ENCODE data around the gene DBR1. TPM values are rescaled to one million over a fixed set of nuclear protein-coding genes. Genes with fewer than 3 reads are reported as not detected.

Gene DBR1
- total and polyA plus RNA-seq, 2 of the 4 experiments (the other 2 are of a cell fraction), result 7.6 to 12.5 TPM

DNA sequence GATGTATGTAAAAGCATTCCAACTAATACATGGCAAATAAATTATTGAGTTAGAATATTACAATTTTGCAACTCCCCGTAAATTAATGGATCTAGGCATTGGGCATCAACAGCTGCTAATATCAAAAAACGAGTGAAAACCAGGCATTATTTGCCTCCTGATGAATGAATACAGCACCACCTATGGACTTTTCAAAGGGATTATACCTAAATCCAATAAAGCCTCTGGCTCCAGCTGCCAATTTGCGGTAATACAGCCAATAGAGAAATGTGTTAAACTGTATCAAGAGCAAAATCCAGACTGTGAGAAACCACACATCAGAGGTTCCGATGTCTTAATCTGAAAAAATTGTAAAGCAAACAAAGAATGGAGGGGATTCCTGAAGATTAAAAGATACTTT lies 26.2 kb downstream of the DBR1 start:
- Histone ChIP-seq H3K36me3 (ENCODE audit: control insufficient read depth, insufficient read depth, low read length) (no peaks in the 10 kb centered on the region), H3K4me1 (ENCODE audit: control insufficient read depth, insufficient read depth, low read length) (no peaks in the 10 kb centered on the region), H4K20me1 (ENCODE audit: insufficient read depth, low read length) (no peaks in the 10 kb centered on the region), H3K27me3 (ENCODE audit: control insufficient read depth, insufficient read depth, low read length) (peaks cover 1% of the 10 kb centered on the region; the same call in 1 of the 2 replicates), H3K14ac (replicated peaks; ENCODE audit: low read depth, low read length) (no peak overlapping the region), H3K4me2 (ENCODE audit: low read depth, low read length) (no peak overlapping the region), H3K27ac (ENCODE audit: insufficient read depth, low read length) (no peak overlapping the region), H2BK5ac (ENCODE audit: low read depth, low read length, poor library complexity, severe bottlenecking) (no peak overlapping the region), H4K8ac (ENCODE audit: low read depth in 2 of 2, low read length in 2 of 2) (no peak overlapping the region), H3K18ac (ENCODE audit: low read depth, low read length) (no peak overlapping the region), H4K91ac (ENCODE audit: insufficient read depth, low read depth, low read length) (no peak overlapping the region), H3K9me3 (ENCODE audit: control insufficient read depth, insufficient read depth, low read length) (no peaks in the 10 kb centered on the region), H2AFZ (replicated peaks; ENCODE audit: low read length, poor library complexity) (no peak overlapping the region), H3K56ac (ENCODE audit: extremely low read depth, insufficient read depth, low read length) (no peak overlapping the region), H3K9ac (ENCODE audit: low read depth, low read length) (no peak overlapping the region), H2AK9ac (replicated peaks; ENCODE audit: low read depth, low read length, poor library complexity) (no peak overlapping the region), H3K79me1 (ENCODE audit: low read depth in 1 of 2, low read length in 2 of 2) (no peaks in the 10 kb centered on the region), H3K4ac (ENCODE audit: low read depth, low read length) (no peak overlapping the region), H2BK120ac (ENCODE audit: low read depth, low read length) (no peak overlapping the region), H2AK5ac (ENCODE audit: low read depth, low read length) (no peak overlapping the region), H3K9me1 (ENCODE audit: insufficient read depth, low read length) (no peaks in the 10 kb centered on the region), H3K4me3 (ENCODE audit: insufficient read depth, low read depth, low read length) (no peak overlapping the region), H2BK20ac (ENCODE audit: low read depth, low read length) (no peak overlapping the region), H4K5ac (ENCODE audit: low read depth, low read length) (no peak overlapping the region), H3K23ac (ENCODE audit: low read depth, low read length) (no peak overlapping the region), H2BK15ac (ENCODE audit: low read depth, low read length) (no peak overlapping the region)
- DNase-seq (no peak), ATAC-seq (ENCODE audit: low read depth) (no peak)
- in situ Hi-C loops (cut with MboI; ENCODE audit: low sequenced_read_pairs), result no loop called here
- dilution Hi-C loops (cut with HindIII; ENCODE audit: low sequenced_read_pairs, unreplicated experiment), result no loop called here
- intact Hi-C loops (cut with micrococcal nuclease), result no loop called here
- WGBS, 2 experiments (ENCODE audit: extremely low coverage in 2 of 2, insufficient read length in 1 of 2), result no CpG with 5 or more reads among the region's 4 CpGs
- POLR2A ChIA-PET (ENCODE audit: unreplicated experiment), result interaction anchor here (0.7 kb wide), 1 partner anchor 79 kb away, joined by 11 read pairs; no protein-coding TSS in a partner anchor
- no TSS peak for BruUV-seq (replicated peaks)
- TF ChIP-seq MAFK (IDR thresholded peaks at IDR 0.05; ENCODE audit: low read depth, low read length) (no peak), NFE2L2 (IDR thresholded peaks at IDR 0.05; ENCODE audit: low read depth, low read length) (no peak), SMC3 (IDR thresholded peaks at IDR 0.05; ENCODE audit: low read depth, low read length) (no peak), RFX5 (IDR thresholded peaks at IDR 0.05; ENCODE audit: low read depth, low read length) (no peak), POLR2A (IDR thresholded peaks at IDR 0.05; ENCODE audit: low read depth, low read length) (no peak), BHLHE40 (IDR thresholded peaks at IDR 0.05; ENCODE audit: low read depth, low read length) (no peak), FOS (IDR thresholded peaks at IDR 0.05; ENCODE audit: low read depth, low read length) (no peak), MAZ (IDR thresholded peaks at IDR 0.05; ENCODE audit: borderline replicate concordance, low read depth, low read length) (no peak), MXI1 (IDR thresholded peaks at IDR 0.05; ENCODE audit: borderline replicate concordance, low read depth, low read length) (no peak), RCOR1 (IDR thresholded peaks at IDR 0.05; ENCODE audit: insufficient replicate concordance, low read length) (no peak)
- TF ChIP-seq, protein P1, sequence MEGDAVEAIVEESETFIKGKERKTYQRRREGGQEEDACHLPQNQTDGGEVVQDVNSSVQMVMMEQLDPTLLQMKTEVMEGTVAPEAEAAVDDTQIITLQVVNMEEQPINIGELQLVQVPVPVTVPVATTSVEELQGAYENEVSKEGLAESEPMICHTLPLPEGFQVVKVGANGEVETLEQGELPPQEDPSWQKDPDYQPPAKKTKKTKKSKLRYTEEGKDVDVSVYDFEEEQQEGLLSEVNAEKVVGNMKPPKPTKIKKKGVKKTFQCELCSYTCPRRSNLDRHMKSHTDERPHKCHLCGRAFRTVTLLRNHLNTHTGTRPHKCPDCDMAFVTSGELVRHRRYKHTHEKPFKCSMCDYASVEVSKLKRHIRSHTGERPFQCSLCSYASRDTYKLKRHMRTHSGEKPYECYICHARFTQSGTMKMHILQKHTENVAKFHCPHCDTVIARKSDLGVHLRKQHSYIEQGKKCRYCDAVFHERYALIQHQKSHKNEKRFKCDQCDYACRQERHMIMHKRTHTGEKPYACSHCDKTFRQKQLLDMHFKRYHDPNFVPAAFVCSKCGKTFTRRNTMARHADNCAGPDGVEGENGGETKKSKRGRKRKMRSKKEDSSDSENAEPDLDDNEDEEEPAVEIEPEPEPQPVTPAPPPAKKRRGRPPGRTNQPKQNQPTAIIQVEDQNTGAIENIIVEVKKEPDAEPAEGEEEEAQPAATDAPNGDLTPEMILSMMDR (conservative IDR thresholded peaks at IDR 0.05; ENCODE audit: low read depth, low read length), result no peak
- CTCF ChIA-PET, result no interaction called here
